HK-2 (cell line): Measurements from ENCODE around the gene NEU1.
"Not testable (repeated sequence)": the region's sequence is repeated elsewhere in the genome, so short reads cannot be mapped to it uniquely, and the experiment has no call there.

Source experiments
- DNase-seq: peaks from one replicate; pipeline ENCODE4 v3.0.0-alpha.2; 2018; ENCODE audit not compliant: unreplicated experiment

NEU1 gene

DNA sequence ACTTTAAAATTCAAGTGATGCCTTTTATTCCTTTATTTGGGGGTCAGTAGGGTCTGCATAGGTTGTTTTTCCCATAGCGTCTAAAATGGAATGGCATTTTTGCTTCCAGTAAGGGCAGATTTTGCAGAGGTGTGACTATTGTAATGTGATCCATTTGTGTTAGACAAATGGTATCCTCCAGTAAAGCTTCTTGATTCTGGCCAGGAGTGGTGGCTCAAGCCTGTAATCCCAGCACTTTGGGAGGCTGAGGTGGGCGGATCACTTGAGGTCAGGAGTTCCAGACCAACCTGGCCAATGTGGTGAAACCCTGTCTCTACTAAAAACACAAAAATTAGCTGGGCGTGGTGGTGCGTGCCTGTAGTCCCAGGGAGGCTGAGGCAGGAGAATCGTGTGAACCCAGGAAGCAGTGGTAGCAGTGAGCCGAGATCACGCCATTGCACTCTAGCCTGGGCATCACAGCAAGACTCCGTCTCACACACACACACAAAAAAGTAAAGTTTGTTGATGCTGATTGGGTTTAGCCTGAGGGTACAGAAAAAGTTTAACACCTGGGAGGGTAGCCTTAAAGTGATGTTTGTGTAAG lies 44.6 kb downstream of the NEU1 start:
- DNase-seq, result not testable (repeated sequence)

DNA sequence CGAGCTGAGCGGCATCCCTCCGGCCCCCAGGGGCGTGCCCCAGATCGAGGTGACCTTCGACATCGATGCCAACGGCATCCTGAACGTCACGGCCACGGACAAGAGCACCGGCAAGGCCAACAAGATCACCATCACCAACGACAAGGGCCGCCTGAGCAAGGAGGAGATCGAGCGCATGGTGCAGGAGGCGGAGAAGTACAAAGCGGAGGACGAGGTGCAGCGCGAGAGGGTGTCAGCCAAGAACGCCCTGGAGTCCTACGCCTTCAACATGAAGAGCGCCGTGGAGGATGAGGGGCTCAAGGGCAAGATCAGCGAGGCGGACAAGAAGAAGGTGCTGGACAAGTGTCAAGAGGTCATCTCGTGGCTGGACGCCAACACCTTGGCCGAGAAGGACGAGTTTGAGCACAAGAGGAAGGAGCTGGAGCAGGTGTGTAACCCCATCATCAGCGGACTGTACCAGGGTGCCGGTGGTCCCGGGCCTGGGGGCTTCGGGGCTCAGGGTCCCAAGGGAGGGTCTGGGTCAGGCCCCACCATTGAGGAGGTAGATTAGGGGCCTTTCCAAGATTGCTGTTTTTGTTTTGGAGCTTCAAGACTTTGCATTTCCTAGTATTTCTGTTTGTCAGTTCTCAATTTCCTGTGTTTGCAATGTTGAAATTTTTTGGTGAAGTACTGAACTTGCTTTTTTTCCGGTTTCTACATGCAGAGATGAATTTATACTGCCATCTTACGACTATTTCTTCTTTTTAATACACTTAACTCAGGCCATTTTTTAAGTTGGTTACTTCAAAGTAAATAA lies 45.3 kb downstream of the NEU1 start:
- not testable (repeated sequence) for DNase-seq

DNA sequence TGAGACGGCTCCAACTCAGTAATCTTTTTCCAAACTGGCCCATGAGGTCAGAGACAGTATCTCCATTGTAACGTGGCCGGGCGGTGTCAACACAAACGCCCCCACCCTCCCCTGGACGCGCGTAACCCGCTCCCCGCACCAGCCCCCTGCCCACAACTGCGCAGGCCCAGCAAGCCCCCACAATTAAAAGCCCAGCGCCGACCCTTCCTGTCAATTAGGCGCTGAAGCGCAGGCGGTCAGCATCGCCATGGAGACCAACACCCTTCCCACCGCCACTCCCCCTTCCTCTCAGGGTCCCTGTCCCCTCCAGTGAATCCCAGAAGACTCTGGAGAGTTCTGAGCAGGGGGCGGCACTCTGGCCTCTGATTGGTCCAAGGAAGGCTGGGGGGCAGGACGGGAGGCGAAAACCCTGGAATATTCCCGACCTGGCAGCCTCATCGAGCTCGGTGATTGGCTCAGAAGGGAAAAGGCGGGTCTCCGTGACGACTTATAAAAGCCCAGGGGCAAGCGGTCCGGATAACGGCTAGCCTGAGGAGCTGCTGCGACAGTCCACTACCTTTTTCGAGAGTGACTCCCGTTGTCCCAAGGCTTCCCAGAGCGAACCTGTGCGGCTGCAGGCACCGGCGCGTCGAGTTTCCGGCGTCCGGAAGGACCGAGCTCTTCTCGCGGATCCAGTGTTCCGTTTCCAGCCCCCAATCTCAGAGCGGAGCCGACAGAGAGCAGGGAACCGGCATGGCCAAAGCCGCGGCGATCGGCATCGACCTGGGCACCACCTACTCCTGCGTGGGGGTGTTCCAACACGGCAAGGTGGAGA lies 47.4 kb downstream of the NEU1 start, which contains the start of the genes HSPA1A and HSPA1L:
HSPA1A (plus strand) TSS at position 519 of the 814 bp plus-strand sequence; CDS start at position 733, 214 bp downstream.
HSPA1L (minus strand) TSS at position 259 of the 814 bp plus-strand sequence. CDS start 3,311 bp downstream, outside the sequence.
- peak; percentile 98 for DNase-seq

DNA sequence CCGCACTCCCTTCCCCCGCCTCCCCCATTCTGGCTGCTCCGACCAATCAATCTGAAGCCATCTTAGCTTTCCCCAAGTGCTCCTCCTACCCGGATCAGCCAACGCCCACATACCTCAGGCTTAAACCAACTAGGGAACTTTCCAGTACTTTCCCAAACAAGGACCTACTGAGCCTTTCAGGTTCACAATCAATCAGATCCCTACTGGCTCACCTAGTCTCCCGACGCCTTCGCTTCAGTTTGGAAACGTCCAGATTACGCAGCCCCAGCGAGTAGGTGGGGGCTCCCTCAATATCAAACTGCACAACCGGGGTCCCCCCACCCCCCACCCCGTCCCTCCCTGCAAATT lies 48.0 kb downstream of the NEU1 start:
- DNase-seq, result peak; percentile 94

DNA sequence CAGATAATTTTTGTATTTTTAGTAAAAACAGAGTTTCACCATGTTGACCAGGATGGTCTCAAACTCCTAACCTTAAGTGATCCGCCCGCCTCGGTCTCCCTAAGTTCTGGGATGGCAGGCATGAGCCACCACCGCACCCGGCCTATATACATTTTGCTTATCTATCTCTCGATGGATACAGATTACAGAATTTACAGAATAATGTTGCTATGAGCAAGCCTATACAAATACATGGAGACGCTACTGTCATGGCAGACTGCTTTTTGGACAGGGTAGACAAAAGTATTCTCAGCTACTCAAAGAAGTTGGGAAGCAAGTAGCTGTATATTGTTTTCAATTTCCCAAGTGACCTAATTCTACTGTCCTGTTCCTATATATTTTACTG lies 49.2 kb downstream of the NEU1 start:
- no peak for DNase-seq

DNA sequence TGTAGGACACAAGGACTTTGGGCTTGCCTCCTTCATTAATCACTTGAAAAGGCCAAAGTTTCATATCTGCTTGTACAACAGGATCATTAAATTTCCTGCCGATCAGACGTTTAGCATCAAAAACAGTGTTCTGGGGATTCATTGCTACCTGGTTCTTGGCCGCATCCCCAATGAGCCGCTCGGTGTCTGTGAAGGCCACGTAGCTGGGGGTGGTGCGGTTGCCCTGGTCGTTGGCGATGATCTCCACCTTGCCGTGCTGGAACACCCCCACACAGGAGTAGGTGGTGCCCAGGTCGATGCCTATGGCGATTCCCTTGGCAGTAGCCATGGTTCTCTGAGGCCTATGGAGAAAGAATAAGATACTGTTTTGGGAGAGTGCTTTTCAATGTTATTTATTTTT lies 51.0 kb downstream of the NEU1 start:
- DNase-seq, result no peak

DNA sequence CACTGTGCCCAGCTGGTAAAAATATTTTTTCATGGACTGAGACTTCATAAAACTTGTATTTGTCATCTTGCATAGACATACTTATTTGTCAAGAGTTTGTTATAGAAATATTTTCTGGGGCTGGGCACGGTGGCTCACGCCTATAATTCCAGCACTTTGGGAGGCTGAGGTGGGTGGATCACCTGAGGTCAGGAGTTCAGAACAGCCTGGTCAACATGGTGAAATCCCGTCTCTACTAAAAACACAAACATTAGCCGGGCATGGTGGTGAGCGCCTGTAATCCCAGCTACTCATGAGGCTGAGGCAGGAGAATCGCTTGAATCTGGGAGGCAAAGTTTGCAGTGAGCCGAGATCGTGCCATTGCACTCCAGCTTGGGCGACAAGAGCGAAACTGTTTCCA lies 54.0 kb downstream of the NEU1 start:
- DNase-seq, result not testable (repeated sequence)
